AG08395 (cell line): ENCODE measurements around the gene NAT14.
A peak's percentile ranks its signal among the peaks of the same experiment; 100 is the strongest.
"Not testable (repeated sequence)": the region's sequence is repeated elsewhere in the genome, so short reads cannot be mapped to it uniquely, and the experiment has no call there.

ENCODE experiments used
- DNase-seq: peaks from one replicate; pipeline ENCODE4 v3.0.0; 2012; ENCODE audit warnings: mixed read lengths, low spot score

NAT14 gene

GRCh38 chr19:55484593-55485438 is at the start of gene NAT14:
TSS of gene NAT14 (plus strand) at chr19:55485188. CDS start at chr19:55485709, 521 bp downstream.
- peak; percentile 87 for DNase-seq

GRCh38 chr19:55436847-55437246 is 48.1 kb upstream of the NAT14 start:
- no peak for DNase-seq

- DNase-seq = peak; percentile 78
These were observed 47.6 kb upstream of the NAT14 start for GRCh38 chr19:55437410-55437809.

GRCh38 chr19:55439052-55439451 is 45.9 kb upstream of the NAT14 start:
- DNase-seq = no peak

GRCh38 chr19:55440411-55441105 is 44.4 kb upstream of the NAT14 start:
- DNase-seq = no peak

- no peak for DNase-seq
These were observed 43.7 kb upstream of the NAT14 start for GRCh38 chr19:55441319-55441691.

- no peak for DNase-seq
These were observed 43.2 kb upstream of the NAT14 start for GRCh38 chr19:55441692-55442321.

GRCh38 chr19:55442372-55442961 is 42.5 kb upstream of the NAT14 start:
- DNase-seq = no peak

GRCh38 chr19:55443045-55443823 is 41.8 kb upstream of the NAT14 start, which contains the start of gene SHISA7:
TSS of gene SHISA7 (minus strand) at chr19:55443300. CDS start at chr19:55442863, 437 bp downstream.
- no peak for DNase-seq

GRCh38 chr19:55443824-55444480 is 41.0 kb upstream of the NAT14 start:
- no peak for DNase-seq

- no peak for DNase-seq
These were observed 40.3 kb upstream of the NAT14 start for GRCh38 chr19:55444646-55445045.

GRCh38 chr19:55446060-55446459 is 38.9 kb upstream of the NAT14 start:
- DNase-seq = no peak

- DNase-seq = peak; percentile 76
These were observed 37.4 kb upstream of the NAT14 start for GRCh38 chr19:55447421-55448174.

GRCh38 chr19:55448175-55448490 is 36.9 kb upstream of the NAT14 start:
- not testable (repeated sequence) for DNase-seq

- no peak for DNase-seq
These were observed 35.5 kb upstream of the NAT14 start for GRCh38 chr19:55449469-55449868.

- DNase-seq = no peak
These were observed 33.6 kb upstream of the NAT14 start for GRCh38 chr19:55451163-55451964.

GRCh38 chr19:55451965-55452748 is 32.8 kb upstream of the NAT14 start:
- DNase-seq = no peak

GRCh38 chr19:55452749-55453346 is 32.1 kb upstream of the NAT14 start:
- DNase-seq = peak; percentile 79
